HCEC 1CT (cell line): ENCODE measurements around the gene PKNOX1.
"Not testable (repeated sequence)": the region's sequence is repeated elsewhere in the genome, so short reads cannot be mapped to it uniquely, and the experiment has no call there.

Source experiments
- DNase-seq: peaks from one replicate; pipeline ENCODE4 v3.0.0-alpha.2; 2017

Gene PKNOX1

DNA sequence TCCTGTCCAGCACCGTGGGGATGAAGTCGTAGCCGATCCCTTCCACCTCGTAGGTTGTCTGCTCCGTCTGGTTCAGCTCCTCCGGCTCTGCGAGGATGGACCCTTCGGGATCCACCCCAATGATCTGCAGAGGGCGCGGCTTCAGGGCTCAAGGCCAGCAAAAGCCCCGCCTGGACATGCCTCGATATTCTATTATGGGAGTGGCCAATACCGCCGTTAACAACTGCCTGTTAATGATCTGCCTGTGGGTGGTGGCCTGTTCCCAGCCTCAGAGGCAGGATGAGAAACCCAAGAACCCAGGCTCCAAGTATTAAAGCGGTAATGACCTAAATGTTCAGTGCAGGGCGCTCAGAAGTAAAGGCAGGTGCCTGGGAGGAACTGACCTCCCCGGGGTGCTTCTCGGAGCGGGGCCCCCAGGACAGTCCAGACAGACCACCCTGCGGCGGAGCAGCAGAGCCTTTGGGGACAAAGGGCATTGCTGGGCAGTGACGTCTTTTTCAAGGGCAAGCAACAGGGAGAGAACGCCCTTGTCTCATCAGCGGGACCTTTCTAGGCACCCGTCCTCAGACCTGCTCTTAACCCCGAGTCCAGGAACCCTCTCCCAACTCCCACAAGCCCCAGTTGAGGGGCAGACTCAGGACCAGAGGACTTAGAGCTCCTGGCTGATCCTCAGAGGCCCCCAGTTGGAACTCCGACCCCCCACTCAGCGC is 88.7 kb downstream of the PKNOX1 start:
- not testable (repeated sequence) for DNase-seq

DNA sequence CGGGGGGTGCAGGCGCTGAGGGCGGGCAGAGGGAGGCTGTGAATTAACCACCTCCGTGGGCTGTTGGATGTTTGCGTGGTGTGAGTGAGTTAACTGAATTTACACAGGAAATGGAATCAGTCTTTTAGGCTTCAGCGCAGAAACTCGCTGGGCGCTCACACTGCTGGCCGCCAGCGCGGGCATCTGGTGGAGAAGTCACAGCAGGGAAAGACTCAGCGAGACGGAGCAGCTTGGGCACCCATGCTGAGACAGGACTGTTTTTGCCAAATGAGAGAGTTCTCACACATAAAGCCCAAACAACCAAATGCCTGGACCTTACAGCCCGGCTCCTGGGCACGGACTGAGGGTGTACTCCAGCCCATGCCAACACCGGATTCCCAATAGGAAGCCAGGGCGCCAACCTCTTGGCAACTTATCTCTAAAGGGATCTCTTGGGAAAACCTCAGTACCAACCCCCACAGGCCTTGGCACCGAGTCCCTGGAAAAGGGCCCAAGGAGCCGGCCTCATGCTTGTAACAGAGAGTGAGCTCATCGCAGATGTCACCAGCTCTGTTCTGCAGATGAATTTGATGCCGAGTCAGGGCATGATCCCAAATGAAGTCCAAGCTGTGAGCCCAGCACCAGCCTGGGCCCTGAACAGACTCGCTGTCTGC is 90.0 kb downstream of the PKNOX1 start:
- not testable (repeated sequence) for DNase-seq

DNA sequence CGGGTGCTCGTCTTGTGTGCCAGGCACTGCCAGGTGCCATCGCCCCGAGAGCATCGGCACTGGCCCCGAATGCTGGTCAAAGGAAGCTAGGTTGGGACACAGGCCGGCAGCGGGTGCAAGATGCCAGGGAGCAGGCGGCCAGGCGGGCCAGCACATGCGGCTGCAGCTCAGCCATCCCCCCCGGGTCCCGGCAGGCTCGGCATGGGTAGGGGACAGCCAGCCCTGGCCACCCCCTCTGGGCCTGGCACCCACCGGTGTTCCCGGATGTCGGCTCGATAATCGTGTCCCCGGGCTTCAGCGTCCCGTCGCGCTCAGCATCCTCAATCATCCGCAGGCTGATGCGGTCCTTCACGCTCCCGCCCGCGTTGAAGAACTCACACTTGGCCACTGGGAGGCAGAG is 91.6 kb downstream of the PKNOX1 start:
- not testable (repeated sequence) for DNase-seq

DNA sequence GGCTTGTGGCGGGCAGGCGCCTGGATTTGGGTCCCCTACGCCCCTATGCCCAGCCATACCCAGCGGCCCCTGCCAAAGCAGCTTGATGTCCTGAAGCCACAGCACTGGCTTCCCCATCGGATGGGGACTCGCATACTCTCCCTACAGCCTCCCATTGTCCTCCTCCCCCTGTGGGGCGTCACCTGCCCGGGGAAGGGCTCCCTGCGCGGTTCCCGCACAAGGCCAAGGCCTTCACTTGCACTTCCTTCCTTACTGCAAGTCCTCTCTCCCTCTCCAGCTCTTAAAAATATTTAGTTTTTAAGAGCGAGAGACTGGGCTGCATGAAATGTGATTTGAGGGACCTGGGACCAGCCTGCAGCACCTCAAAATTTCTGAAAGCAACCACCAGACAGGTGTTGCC is 92.3 kb downstream of the PKNOX1 start:
- DNase-seq = not testable (repeated sequence)

DNA sequence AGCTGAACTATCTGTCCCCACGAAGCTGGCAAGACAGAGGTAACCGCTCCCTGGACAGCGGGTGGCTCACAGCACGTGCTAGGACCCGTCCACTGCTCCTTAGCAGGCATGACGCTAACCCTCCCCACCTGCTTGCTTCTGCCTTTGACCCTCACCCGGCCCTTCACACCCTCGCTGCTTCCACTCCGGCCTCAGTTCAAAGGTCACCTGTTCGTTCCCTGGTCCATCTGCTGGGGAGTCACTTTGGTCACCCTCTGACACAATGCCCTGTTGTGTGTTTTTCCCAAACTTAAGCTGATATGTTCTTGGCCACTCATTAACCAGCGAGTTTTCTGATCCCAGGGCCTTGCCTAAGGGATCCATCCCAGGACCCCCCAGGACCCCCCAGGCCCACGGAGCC is 93.7 kb downstream of the PKNOX1 start:
- not testable (repeated sequence) for DNase-seq

DNA sequence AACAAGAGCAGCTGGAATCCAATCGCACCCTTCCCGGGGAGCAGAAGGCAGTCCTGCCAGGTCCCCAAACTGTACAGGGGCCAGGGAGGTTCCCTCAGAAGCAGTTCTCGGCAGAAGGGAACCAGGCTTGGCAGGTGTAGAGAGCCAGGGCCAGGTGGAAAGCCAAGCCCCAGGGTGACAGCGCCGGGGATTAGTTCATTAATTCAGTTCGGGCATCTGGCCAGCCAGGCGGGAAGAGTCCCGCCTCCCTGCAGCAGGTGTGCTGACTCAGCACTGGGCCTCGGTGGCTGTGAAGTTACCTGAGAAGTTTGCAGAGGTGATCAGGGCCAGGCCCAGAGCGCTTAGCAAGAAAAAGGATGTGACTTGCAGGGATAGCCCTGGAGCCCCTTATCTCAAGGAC is 95.3 kb downstream of the PKNOX1 start:
- DNase-seq = not testable (repeated sequence)

DNA sequence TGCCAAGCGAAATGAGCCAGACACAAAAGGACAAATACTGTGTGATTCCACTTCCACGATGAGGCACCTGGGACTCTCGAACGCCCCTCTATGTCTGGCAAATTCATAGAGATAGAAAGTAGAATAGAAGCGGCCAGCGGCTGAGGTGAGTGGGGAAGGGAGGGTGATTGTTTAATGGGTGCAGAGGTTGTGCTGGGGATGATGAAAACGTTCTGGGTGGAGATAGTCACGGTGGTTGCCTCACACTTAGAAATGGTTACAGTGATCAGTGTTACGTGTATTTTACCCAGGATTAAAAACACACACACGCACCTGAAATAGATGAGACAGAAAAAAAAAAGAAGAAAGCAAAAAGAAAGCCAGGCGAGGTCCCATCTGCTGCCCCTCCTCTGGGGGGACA is 98.4 kb downstream of the PKNOX1 start:
- not testable (repeated sequence) for DNase-seq

DNA sequence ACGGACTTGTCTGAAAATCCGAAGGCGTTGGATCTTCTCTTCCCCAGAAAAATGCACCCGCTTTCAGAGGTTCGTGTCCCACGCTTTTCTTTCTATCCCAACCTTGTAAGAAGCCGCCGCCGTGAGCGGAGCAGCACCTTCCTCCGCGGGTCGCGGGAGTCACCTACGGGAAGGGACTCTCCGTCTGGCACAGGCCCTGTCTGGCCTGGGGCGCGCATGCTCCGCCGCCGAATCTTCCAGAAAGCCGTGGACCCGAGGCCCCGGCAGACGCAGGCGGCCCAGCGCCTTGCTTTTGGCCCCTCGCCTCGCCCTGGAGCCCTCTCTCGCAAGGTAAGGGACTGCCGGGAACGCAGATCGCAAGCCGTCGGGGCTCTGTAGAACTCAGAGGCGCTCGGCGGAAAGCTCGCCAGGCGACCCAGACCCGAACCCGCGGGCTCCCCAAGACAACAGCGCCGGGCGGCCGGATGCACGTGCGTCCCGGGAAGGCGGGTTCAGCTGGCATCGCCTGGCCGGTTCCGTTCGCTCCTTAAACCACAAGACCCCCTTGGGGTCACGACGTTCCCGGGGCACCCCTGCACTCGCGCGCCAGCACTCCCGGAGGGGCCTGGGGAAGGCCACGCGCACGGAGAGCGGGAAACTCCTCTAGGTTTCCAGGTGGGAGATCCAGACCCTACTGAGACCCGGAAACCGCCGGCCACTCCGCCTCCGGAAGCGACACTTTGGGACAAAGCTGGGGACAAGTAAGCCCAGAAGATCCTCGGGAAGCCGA is 100.2 kb downstream of the PKNOX1 start:
- not testable (repeated sequence) for DNase-seq

DNA sequence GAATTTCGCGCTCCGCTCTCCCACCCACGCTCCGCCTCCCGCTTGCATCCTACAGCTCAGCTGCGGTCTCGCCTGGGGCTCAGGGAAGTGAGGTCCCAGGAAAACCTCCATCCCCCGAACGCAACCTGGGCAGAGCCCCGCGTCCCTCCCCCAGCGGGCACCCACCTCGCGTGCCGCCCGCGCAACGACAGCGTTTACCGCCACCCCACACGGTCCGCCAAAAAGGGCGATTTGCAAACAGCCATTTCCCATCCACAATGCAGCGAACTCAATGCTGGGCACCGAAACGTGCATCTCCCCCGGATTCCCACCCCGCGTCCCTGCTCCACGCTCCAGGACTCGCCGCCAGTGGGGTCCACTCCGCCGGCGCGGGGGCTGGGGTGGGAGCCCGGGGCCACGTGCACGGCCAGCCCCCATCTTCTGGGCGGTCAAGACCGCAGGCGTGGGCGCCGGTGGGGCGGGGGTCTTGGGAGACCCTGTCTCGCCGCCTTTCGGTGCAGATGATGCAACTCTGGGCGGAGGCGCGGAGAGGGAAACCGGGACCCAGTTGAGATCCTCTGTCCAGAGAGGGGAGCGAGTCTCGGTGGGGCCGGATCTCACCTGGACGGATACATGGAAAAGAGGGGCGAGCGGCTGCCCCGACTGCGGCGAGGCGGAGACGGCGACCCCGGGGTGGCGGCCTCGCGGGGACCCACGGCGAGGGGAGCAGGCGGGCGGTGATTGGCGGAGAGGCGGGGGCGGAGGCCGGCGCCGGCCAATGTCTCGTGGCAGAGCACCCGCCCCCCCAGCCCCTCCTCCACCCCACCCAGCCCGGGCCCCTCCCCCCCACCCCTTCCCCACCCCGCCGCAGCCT is 101.0 kb downstream of the PKNOX1 start, which contains the start of gene CBS:
Gene CBS (minus strand): TSS at position 666 of the 853 bp plus-strand sequence. CDS start 3,642 bp downstream, outside the sequence.
- not testable (repeated sequence) for DNase-seq

DNA sequence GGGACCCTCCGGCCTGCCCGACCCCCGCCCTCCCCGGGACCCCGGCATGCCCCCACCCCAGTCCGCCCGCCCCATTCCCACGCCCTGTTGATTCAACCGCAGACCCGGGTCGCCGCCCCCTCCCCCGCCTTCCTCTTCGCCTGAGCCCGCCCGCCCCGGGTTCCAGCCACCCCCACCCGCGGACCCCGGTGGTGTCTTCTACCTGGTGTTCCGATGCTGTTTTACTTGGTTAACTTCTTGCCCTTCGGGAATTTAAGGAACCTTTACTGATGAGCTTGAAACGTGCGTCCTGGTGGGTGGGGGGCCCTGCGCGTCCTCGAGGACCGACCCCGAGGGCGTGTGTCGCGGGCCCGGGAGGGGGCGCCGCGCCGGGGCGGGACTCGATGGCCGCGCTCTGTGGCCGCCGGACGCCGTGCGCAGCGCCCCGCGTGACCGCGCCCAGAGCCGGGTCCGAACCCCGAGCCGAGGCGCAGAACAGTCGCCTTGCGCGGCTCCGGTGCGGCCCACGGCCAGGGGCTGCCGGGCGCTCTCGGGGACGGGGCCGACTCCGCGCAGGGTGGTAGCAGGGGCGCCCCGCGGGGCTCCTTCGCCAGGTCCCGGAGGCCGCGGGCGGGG is 101.8 kb downstream of the PKNOX1 start:
- not testable (repeated sequence) for DNase-seq

DNA sequence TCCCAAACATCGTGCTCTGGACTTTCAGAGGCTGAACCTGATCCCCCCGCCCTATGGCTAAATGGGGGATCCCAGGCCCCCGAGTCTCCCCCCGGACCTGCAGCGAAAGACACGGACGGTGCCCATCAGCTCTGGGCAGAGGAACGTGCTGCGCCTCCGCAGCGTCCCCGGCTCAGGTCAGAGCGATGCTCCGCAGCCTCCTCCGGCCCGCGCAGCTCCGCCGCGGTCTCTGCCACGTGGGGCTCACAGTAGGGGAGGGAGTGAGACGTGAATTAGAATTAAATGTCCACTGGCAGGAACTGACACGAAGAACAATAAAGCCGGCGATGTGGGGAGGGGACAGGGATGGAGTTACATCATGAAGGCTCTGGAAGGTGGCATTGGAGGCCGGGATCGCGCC is 102.3 kb downstream of the PKNOX1 start:
- not testable (repeated sequence) for DNase-seq

DNA sequence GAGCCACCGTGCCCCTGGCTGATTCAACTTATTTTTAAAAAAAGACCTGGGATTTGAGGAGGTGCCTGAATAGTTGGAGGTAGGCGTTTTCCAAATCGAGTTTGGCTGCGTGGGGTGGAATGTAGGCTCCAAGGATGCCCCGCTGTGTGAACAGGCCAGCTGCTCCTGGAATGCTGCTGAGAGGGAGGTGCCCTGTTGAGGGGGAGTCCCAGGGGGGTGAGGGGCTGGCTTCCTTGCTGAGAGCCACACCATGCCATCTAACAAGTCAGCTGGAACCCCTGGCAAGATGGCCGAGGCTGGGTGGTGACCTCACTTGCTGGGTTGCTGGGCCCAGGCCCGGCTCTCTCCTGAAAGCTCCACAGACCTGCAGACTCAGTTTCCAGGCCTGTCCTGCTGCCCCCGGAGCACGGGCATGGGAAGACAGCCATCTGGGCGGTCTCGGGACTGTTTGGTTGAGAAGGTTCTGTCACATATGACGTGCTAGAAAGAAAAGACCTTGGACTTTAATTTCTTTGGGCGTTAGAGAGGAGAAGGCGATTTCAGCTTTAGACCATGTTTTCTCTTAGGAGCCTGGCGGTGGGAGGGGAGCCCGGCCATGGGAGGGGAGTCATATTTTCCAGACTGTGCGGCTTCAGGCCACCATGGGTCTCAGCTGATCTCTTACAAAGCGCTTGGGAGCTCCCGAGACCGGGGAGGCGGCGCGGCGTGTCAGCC is 108.4 kb downstream of the PKNOX1 start:
- DNase-seq = not testable (repeated sequence)
